ENCODE measurements around the gene SH3BP4. TPM values are rescaled to one million over a fixed set of nuclear protein-coding genes. Genes with fewer than 3 reads are reported as not detected.

The SH3BP4 gene
- total and polyA plus RNA-seq, 2 of the 13 experiments (the other 11 are each of a cell fraction or from before 2014, with no cell fraction given), result 34.6 to 99.1 TPM

GRCh38 chr2:235061656-235062055 is 109.8 kb downstream of the SH3BP4 start (continued):
- TF ChIP-seq NR2C2 (CRISPR knock-in tag; IDR thresholded peaks at IDR 0.05; ENCODE audit: borderline replicate concordance), result no peak
- TF ChIP-seq BCL6 (CRISPR knock-in tag; IDR thresholded peaks at IDR 0.05), result no peak
- TF ChIP-seq RARA (CRISPR knock-in tag; IDR thresholded peaks at IDR 0.05), result no peak
- TF ChIP-seq ZBTB39 (CRISPR knock-in tag; IDR thresholded peaks at IDR 0.05), result no peak
- no peak for TF ChIP-seq XRCC5 (optimal IDR thresholded peaks at IDR 0.05; ENCODE audit: low read length)
- no peak for TF ChIP-seq NCOR1 (IDR thresholded peaks at IDR 0.05; ENCODE audit: borderline replicate concordance, low read length)
- TF ChIP-seq AGO2 (optimal IDR thresholded peaks at IDR 0.05; ENCODE audit: low read depth, low read length), result no peak
- no peak for TF ChIP-seq SMYD3 (CRISPR knock-in tag; IDR thresholded peaks at IDR 0.05)
- no peak for TF ChIP-seq ZBTB43 (CRISPR knock-in tag; conservative IDR thresholded peaks at IDR 0.05)
- no peak for TF ChIP-seq ZNF674 (CRISPR knock-in tag; IDR thresholded peaks at IDR 0.05; ENCODE audit: low read depth)

DNA sequence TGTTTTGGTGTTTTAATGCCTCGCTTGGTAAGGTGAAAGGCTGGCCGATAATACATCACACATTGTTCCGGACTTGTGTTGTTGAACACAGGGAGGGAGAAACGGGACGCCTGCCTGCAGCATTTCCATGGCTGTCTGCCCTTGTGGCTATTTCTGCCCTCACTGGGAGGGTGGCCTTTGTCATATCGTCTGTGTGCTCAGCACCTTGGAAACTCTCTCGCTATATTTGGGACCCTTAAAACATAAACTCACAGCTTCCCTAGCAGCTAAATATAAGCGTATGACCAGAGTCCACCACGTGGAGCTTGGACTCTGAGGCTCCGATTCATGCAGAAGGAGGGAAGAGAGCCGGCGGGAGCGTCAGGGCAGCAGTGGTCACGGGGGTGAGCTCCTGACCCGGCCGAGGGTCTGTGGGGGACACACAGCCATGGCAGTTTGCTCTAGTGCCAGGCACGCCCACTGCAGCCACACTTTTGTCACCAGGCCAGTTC is 111.7 kb downstream of the SH3BP4 start:
- Histone ChIP-seq H2AFZ (ENCODE audit: low read length) (no peak overlapping the region), H3K79me2 (ENCODE audit: insufficient read depth, low read length) (no peaks in the 10 kb centered on the region), H3K27me3 (ENCODE audit: control insufficient read depth in 1 of 2, insufficient read depth in 2 of 2, low read length in 2 of 2) (peaks cover 6 to 26% of the 10 kb centered on the region in 2 experiments), H3K4me1 (ENCODE audit: insufficient read depth, low read length) (peaks cover 12% of the 10 kb centered on the region), H3K9me3 (ENCODE audit: low read length) (no peaks in the 10 kb centered on the region), H3K27ac (ENCODE audit: extremely low read length, insufficient read depth, low read length) (no peak overlapping the region), H3K36me3 (replicated peaks in 1 of 2; ENCODE audit: control insufficient read depth in 1 of 2, insufficient read depth in 2 of 2, low read length in 2 of 2) (no peaks in the 10 kb centered on the region), H3K4me2 (ENCODE audit: low read depth, low read length) (peak overlapping the region; percentile 45), H3K9ac (ENCODE audit: insufficient read depth, low read depth, low read length) (no peak overlapping the region), H3K4me3 (replicated peaks in 1 of 3; ENCODE audit: insufficient read depth in 1 of 3, low read depth in 2 of 3, low read length in 3 of 3) (peak overlapping the region in 1 of 3 experiments; percentile 26; a peak in 1 of 6 replicates), H4K20me1 (ENCODE audit: insufficient read depth, low read length) (no peaks in the 10 kb centered on the region)
- CTCF ChIA-PET (ENCODE audit: low intra/inter-chr PET ratio, low total read pairs), result no interaction called here
- FAIRE-seq (peak; percentile 30), ATAC-seq (peak; percentile 52), DNase-seq (ENCODE audit: low spot score) (no peak)
- POLR2A ChIA-PET, result no interaction called here
- WGBS (ENCODE audit: low lambda C conversion rate), result 5% methylated on average over 17 of the region's 17 CpGs
- in situ Hi-C loops (cut with HindIII; ENCODE audit: extremely low pct_ligation_motif_present, low pct_unique_long_range_greater_than_20kb) (no loop called here), intact Hi-C loops (cut with micrococcal nuclease; ENCODE audit: unreplicated experiment) (no loop called here)
- no TSS peak for BruUV-seq (replicated peaks)
- TF ChIP-seq BRCA1 (CRISPR knock-in tag; IDR thresholded peaks at IDR 0.05), result no peak
- TF ChIP-seq ZNF143 (CRISPR knock-in tag; IDR thresholded peaks at IDR 0.05), result peak; percentile 31; the same call in 1 of the 2 replicates
- TF ChIP-seq MYC (CRISPR knock-in tag; IDR thresholded peaks at IDR 0.05; ENCODE audit: borderline replicate concordance), result peak; percentile 48; the same call in 1 of the 2 replicates
- TF ChIP-seq RFXAP (CRISPR knock-in tag; IDR thresholded peaks at IDR 0.05; ENCODE audit: borderline replicate concordance), result no peak
- no peak for TF ChIP-seq ZNF121 (CRISPR knock-in tag; IDR thresholded peaks at IDR 0.05)
- 0 out of 2 replicates have a peak, but pooled peaks have one; percentile 11 for TF ChIP-seq STAG1 (CRISPR knock-in tag; IDR thresholded peaks at IDR 0.05)
- TF ChIP-seq YEATS4 (CRISPR knock-in tag; IDR thresholded peaks at IDR 0.05; ENCODE audit: borderline replicate concordance), result 0 out of 2 replicates have a peak, but pooled peaks have one; percentile 29
- TF ChIP-seq DR1 (CRISPR knock-in tag; IDR thresholded peaks at IDR 0.05), result 0 out of 2 replicates have a peak, but pooled peaks have one; percentile 17
- TF ChIP-seq, protein P1, sequence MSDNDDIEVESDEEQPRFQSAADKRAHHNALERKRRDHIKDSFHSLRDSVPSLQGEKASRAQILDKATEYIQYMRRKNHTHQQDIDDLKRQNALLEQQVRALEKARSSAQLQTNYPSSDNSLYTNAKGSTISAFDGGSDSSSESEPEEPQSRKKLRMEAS (IDR thresholded peaks at IDR 0.05), result peak; percentile 87
- TF ChIP-seq HNF4A (CRISPR knock-in tag; IDR thresholded peaks at IDR 0.05), result peak; percentile 68
- 0 out of 2 replicates have a peak, but pooled peaks have one; percentile 23 for TF ChIP-seq THAP7 (CRISPR knock-in tag; IDR thresholded peaks at IDR 0.05)
- no peak for TF ChIP-seq ZSCAN12 (CRISPR knock-in tag; IDR thresholded peaks at IDR 0.05)

Measured in HepG2 (cell line).